Kidney epithelial cell (primary cell): ENCODE results near the gene KDM6B. TPM values are rescaled to one million over a fixed set of nuclear protein-coding genes. Genes with fewer than 3 reads are reported as not detected.

Experiments
- DNase-seq: peaks from one replicate; pipeline ENCODE4 v3.0.0-alpha.2; 2010; ENCODE audit warnings: low read depth
- H3K27me3 ChIP-seq: 2 replicates; pipeline ENCODE4 v1.6.0; 2011; ENCODE audit warnings: low read length; ENCODE audit not compliant: control insufficient read depth, insufficient read depth
- H3K36me3 ChIP-seq: 2 replicates; pipeline ENCODE4 v1.5.1; 2011; ENCODE audit warnings: low read length; ENCODE audit not compliant: control insufficient read depth, insufficient read depth
- H3K4me3 ChIP-seq: 2 replicates; pipeline ENCODE4 v1.5.1; 2011; ENCODE audit warnings: low read depth, mild to moderate bottlenecking, control low read depth, low read length
- total RNA-seq: library from RNA; depleted of rRNA; stranded (reverse); fragments of >200 nt; gene quantifications from 2 replicates; pipeline ENCODE4 v1.2.3, GENCODE V29; 2015
- TF ChIP-seq, protein P1 (sequence below): IDR thresholded peaks from 2 replicates; pipeline ENCODE4 v1.5.1; 2011; ENCODE audit warnings: mild to moderate bottlenecking, moderate library complexity, low read length, control low read depth, inconsistent platforms; ENCODE audit not compliant: insufficient read depth, poor library complexity, severe bottlenecking

KDM6B gene
- total RNA-seq, 1 donor from 2014 or later = 15.6 TPM

DNA sequence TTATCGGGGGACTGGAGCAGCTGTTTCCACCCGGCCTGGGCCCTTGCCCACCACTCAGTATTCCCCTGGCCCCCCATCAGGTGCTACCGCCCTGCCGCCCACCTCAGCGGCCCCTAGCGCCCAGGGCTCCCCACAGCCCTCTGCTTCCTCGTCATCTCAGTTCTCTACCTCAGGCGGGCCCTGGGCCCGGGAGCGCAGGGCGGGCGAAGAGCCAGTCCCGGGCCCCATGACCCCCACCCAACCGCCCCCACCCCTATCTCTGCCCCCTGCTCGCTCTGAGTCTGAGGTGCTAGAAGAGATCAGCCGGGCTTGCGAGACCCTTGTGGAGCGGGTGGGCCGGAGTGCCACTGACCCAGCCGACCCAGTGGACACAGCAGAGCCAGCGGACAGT, 14.7 kb downstream of the KDM6B start:
- DNase-seq = no peak
- H3K4me3 ChIP-seq = no peak overlapping the region
- H3K36me3 ChIP-seq = peaks cover 8% of the 10 kb centered on the region
- TF ChIP-seq, protein P1, sequence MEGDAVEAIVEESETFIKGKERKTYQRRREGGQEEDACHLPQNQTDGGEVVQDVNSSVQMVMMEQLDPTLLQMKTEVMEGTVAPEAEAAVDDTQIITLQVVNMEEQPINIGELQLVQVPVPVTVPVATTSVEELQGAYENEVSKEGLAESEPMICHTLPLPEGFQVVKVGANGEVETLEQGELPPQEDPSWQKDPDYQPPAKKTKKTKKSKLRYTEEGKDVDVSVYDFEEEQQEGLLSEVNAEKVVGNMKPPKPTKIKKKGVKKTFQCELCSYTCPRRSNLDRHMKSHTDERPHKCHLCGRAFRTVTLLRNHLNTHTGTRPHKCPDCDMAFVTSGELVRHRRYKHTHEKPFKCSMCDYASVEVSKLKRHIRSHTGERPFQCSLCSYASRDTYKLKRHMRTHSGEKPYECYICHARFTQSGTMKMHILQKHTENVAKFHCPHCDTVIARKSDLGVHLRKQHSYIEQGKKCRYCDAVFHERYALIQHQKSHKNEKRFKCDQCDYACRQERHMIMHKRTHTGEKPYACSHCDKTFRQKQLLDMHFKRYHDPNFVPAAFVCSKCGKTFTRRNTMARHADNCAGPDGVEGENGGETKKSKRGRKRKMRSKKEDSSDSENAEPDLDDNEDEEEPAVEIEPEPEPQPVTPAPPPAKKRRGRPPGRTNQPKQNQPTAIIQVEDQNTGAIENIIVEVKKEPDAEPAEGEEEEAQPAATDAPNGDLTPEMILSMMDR = no peak
- H3K27me3 ChIP-seq = no peaks in the 10 kb centered on the region

DNA sequence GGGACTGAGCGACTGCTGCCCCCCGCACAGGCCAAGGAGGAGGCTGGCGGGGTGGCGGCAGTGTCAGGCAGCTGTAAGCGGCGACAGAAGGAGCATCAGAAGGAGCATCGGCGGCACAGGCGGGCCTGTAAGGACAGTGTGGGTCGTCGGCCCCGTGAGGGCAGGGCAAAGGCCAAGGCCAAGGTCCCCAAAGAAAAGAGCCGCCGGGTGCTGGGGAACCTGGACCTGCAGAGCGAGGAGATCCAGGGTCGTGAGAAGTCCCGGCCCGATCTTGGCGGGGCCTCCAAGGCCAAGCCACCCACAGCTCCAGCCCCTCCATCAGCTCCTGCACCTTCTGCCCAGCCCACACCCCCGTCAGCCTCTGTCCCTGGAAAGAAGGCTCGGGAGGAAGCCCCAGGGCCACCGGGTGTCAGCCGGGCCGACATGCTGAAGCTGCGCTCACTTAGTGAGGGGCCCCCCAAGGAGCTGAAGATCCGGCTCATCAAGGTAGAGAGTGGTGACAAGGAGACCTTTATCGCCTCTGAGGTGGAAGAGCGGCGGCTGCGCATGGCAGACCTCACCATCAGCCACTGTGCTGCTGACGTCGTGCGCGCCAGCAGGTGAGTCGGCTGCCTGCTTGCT, 15.2 kb downstream of the KDM6B start:
- TF ChIP-seq, protein P1 = no peak
- H3K4me3 ChIP-seq = no peak overlapping the region
- peaks cover 8% of the 10 kb centered on the region for H3K36me3 ChIP-seq
- no peaks in the 10 kb centered on the region for H3K27me3 ChIP-seq
- no peak for DNase-seq

DNA sequence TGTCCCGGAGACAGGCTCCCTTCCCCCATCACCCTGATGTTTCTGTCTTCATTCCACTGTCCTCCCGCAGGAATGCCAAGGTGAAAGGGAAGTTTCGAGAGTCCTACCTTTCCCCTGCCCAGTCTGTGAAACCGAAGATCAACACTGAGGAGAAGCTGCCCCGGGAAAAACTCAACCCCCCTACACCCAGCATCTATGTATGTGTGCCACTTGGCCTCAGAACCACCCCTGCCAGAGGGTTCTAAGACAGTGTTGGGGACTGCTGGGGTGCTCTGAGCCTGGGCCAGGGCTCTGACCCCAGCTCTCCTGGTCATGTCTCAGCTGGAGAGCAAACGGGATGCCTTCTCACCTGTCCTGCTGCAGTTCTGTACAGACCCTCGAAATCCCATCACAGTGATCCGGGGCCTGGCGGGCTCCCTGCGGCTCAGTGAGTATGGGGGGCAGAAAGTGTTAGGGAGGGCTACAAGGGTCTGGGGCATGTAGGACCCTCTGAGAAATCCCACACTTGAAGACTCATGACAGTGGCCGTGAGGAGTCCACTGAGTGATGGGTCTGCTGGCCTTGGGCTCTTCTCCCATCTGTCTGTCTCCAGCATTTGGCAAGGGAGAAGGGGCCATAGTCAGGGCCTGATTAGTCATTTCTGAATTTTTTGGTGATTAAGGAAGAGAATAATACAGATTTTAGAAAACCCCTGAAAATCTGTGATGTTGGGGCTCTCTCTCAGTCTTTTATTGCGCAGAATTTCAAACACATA, 15.9 kb downstream of the KDM6B start:
- Histone ChIP-seq H3K36me3 (peaks cover 8% of the 10 kb centered on the region), H3K27me3 (no peaks in the 10 kb centered on the region), H3K4me3 (no peak overlapping the region)
- TF ChIP-seq, protein P1 = no peak
- no peak for DNase-seq

DNA sequence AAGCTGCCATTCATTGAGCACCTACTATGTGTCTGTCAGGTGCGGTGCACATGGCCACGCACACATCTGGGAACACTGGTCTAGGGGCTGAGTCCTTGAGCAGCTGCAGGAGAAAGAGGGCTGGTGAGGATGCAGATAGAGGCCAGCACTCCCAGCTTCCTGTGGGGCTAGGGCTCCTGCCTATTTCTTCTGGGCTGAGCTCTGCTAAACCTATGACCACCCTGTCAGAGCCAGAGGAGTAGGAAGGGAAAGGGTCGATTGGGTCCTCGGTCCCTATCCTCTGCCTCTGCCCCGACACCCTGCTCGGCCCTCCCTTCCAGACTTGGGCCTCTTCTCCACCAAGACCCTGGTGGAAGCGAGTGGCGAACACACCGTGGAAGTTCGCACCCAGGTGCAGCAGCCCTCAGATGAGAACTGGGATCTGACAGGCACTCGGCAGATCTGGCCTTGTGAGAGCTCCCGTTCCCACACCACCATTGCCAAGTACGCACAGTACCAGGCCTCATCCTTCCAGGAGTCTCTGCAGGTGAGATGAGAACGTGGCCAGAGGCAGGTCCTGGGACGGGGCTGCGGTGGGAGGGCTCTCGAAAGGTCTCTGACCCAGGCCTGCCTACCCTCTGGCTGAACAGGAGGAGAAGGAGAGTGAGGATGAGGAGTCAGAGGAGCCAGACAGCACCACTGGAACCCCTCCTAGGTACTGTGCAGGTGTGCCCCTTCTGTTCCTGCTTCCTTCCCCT, 16.9 kb downstream of the KDM6B start:
- no peak for DNase-seq
- no peak overlapping the region for H3K4me3 ChIP-seq
- TF ChIP-seq, protein P1 = no peak
- H3K27me3 ChIP-seq = no peaks in the 10 kb centered on the region
- peaks cover 8% of the 10 kb centered on the region for H3K36me3 ChIP-seq

DNA sequence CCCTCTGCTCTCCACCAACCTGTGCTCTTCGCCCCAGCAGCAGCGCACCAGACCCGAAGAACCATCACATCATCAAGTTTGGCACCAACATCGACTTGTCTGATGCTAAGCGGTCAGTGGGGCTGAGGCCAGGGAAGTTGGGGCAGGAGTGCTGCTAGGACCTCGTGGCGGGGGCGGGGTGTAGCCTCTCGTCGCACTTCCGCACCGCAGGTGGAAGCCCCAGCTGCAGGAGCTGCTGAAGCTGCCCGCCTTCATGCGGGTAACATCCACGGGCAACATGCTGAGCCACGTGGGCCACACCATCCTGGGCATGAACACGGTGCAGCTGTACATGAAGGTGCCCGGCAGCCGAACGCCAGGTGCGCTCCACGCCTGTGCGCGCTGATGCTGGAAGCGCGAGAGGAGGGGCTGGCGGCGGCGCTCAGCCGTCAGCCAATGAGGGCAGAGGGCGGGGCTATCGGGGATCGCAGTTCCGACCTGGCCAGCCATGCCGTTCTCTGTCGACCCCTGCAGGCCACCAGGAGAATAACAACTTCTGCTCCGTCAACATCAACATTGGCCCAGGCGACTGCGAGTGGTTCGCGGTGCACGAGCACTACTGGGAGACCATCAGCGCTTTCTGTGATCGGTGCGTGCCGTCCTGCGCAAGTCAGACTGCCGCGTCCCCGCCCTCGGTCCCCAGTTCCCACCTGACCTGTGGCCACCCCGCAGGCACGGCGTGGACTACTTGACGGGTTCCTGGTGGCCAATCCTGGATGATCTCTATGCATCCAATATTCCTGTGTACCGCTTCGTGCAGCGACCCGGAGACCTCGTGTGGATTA, 17.6 kb downstream of the KDM6B start:
- no peak for DNase-seq
- peaks cover 8% of the 10 kb centered on the region for H3K36me3 ChIP-seq
- no peak overlapping the region for H3K4me3 ChIP-seq

More for the DNA sequence above, 17.6 kb downstream of the KDM6B start:
- H3K27me3 ChIP-seq = no peaks in the 10 kb centered on the region
- TF ChIP-seq, protein P1 = peak; percentile 91
